OCI-M2 (cell line): ENCODE data around the gene EPS8L2.
"Not testable (repeated sequence)": the region's sequence is repeated elsewhere in the genome, so short reads cannot be mapped to it uniquely, and the experiment has no call there.

Source experiments
- DNase-seq: peaks from one replicate; lab custom pipeline; 2025; ENCODE audit not compliant: unreplicated experiment; lab: John Stamatoyannopoulos, UW

The EPS8L2 gene

GRCh38 chr11:724778-725386 is 18.9 kb downstream of the EPS8L2 start:
- no peak for DNase-seq

GRCh38 chr11:725624-726202 is 19.7 kb downstream of the EPS8L2 start:
- DNase-seq, result no peak

GRCh38 chr11:726278-727220 is 20.5 kb downstream of the EPS8L2 start:
- DNase-seq, result no peak

GRCh38 chr11:727281-727701 is 21.3 kb downstream of the EPS8L2 start:
- DNase-seq, result no peak

- no peak for DNase-seq
Observed at GRCh38 chr11:727859-728748, 22.1 kb downstream of the EPS8L2 start.

- DNase-seq, result no peak
Observed at GRCh38 chr11:728901-729491, 23.0 kb downstream of the EPS8L2 start.

GRCh38 chr11:729492-730074 is 23.6 kb downstream of the EPS8L2 start:
- no peak for DNase-seq

GRCh38 chr11:733072-733471 is 27.0 kb downstream of the EPS8L2 start:
- no peak for DNase-seq

- not testable (repeated sequence) for DNase-seq
Observed at GRCh38 chr11:734541-734940, 28.5 kb downstream of the EPS8L2 start.

- DNase-seq, result no peak
Observed at GRCh38 chr11:737366-737765, 31.3 kb downstream of the EPS8L2 start.

- not testable (repeated sequence) for DNase-seq
Observed at GRCh38 chr11:737899-738298, 31.9 kb downstream of the EPS8L2 start.

- no peak for DNase-seq
Observed at GRCh38 chr11:742156-742546, 36.1 kb downstream of the EPS8L2 start.

GRCh38 chr11:742571-743201 is 36.7 kb downstream of the EPS8L2 start:
- no peak for DNase-seq

GRCh38 chr11:745428-745827 is 39.4 kb downstream of the EPS8L2 start:
- no peak for DNase-seq

GRCh38 chr11:746289-747157 is 40.5 kb downstream of the EPS8L2 start:
- DNase-seq, result no peak

GRCh38 chr11:747158-748006 is 41.4 kb downstream of the EPS8L2 start, which contains the start of gene TALDO1:
Gene TALDO1 (plus strand): TSS chr11:747464. CDS start chr11:747482, 18 bp downstream.
- DNase-seq, result peak; percentile 22

GRCh38 chr11:748007-748359 is 42.0 kb downstream of the EPS8L2 start:
- no peak for DNase-seq

- DNase-seq, result no peak
Observed at GRCh38 chr11:749731-750130, 43.7 kb downstream of the EPS8L2 start.
